Right atrium auricular region (tissue), 2 donors: ENCODE measurements around the gene PRKCB. TPM values are rescaled to one million over a fixed set of nuclear protein-coding genes. Genes with fewer than 3 reads are reported as not detected.

ENCODE experiments used
- DNase-seq: peaks from one replicate; pipeline ENCODE4 v3.0.0-alpha.2; 2019; ENCODE audit warnings: low spot score
- H3K27ac ChIP-seq, 2 donors: fragments of 200-600 bp; sonication (generic); 1 replicate in 1 of 2; 2 replicates in 1 of 2; pipeline ENCODE4 v1.5.1; 2016 to 2019
- H3K27me3 ChIP-seq, 2 donors: fragments of 200-600 bp; sonication (generic); one replicate each; pipeline versions ENCODE4 v1.5.1 to v1.6.0; 2017 to 2019
- H3K36me3 ChIP-seq: fragments of 200-600 bp; sonication (generic); one replicate; pipeline ENCODE4 v1.5.1; 2016
- H3K4me1 ChIP-seq, 2 donors: fragments of 200-600 bp; sonication (generic); one replicate each; pipeline versions ENCODE4 v1.5.1 to v1.6.0; 2017 to 2019
- H3K4me3 ChIP-seq, 2 donors: fragments of 200-600 bp; sonication (generic); 1 replicate in 1 of 2; 2 replicates in 1 of 2; pipeline ENCODE4 v1.5.1; 2017 to 2019; ENCODE audit warnings: mild to moderate bottlenecking in 1 of 2, moderate library complexity in 1 of 2
- H3K9me3 ChIP-seq, 2 donors: fragments of 200-600 bp; sonication (generic); one replicate each; pipeline ENCODE4 v1.5.1; 2019
- total RNA-seq, 2 donors: library from RNA; depleted of rRNA; stranded (reverse); fragments of >200 nt; gene quantifications; one replicate each; pipeline ENCODE4 v1.1.0, GENCODE V29; 2016
- TF ChIP-seq, protein P1 (sequence below), 2 donors: fragments of 200-600 bp; sonication (generic); IDR thresholded peaks; one replicate each; pipeline ENCODE4 v1.5.1; 2019; ENCODE audit warnings: antibody characterized with exemption in 2 of 2

The PRKCB gene
- total RNA-seq, 2 donors from 2014 or later = 0.93 to 3.1 TPM

GRCh38 chr16:24075302-24075701, 239.5 kb downstream of the PRKCB start:
- H3K4me1 ChIP-seq = no peaks in the 10 kb centered on the region
- no peak for DNase-seq
- H3K27me3 ChIP-seq = no peaks in the 10 kb centered on the region
- H3K9me3 ChIP-seq = no peaks in the 10 kb centered on the region
- H3K4me3 ChIP-seq = no peak overlapping the region
- TF ChIP-seq, protein P1, sequence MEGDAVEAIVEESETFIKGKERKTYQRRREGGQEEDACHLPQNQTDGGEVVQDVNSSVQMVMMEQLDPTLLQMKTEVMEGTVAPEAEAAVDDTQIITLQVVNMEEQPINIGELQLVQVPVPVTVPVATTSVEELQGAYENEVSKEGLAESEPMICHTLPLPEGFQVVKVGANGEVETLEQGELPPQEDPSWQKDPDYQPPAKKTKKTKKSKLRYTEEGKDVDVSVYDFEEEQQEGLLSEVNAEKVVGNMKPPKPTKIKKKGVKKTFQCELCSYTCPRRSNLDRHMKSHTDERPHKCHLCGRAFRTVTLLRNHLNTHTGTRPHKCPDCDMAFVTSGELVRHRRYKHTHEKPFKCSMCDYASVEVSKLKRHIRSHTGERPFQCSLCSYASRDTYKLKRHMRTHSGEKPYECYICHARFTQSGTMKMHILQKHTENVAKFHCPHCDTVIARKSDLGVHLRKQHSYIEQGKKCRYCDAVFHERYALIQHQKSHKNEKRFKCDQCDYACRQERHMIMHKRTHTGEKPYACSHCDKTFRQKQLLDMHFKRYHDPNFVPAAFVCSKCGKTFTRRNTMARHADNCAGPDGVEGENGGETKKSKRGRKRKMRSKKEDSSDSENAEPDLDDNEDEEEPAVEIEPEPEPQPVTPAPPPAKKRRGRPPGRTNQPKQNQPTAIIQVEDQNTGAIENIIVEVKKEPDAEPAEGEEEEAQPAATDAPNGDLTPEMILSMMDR (IDR thresholded peaks at IDR 0.05) = no peak
- H3K27ac ChIP-seq = no peak overlapping the region
- H3K36me3 ChIP-seq = no peaks in the 10 kb centered on the region

DNA sequence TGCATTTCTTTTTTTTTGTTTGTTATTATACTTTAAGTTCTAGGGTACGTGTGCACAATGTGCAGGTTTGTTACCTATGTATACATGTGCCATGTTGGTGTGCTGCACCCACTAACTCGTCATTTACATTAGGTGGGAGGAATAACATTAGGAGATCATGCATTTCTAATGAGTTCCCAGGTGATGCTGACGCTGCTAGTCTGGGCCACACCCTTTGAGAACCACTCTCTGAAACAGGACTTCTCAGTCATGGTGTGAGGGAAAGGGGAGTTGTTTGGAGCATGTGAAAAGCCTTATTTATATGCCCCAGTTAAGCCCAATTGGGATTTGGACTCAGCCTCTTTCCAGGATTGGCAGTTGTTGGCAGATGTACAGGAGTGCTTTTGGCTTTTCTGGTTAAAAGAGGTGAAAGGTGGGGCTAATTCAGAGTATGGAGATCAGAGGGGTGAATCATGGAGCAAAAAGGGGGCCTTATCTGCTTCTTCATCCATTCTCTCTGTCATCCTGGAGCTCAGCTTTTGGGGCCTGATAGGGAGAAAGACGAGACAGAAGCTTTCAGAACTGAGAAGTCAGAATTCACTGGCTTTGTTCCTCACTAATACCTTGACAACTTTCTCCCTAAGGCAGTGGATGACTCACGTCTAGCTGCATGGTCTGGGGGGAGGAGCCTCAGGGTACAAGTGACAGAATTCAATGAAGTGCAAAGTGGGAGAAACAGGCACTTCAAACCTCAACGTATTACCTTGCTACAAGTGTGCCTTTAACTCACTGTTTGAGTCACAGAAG, 240.3 kb downstream of the PRKCB start:
- Histone ChIP-seq H3K9me3 (no peaks in the 10 kb centered on the region), H3K27ac (no peak overlapping the region), H3K4me1 (no peaks in the 10 kb centered on the region), H3K4me3 (no peak overlapping the region), H3K36me3 (no peaks in the 10 kb centered on the region), H3K27me3 (no peaks in the 10 kb centered on the region)
- DNase-seq = peak; percentile 1
- TF ChIP-seq, protein P1 (IDR thresholded peaks at IDR 0.05) = no peak

DNA sequence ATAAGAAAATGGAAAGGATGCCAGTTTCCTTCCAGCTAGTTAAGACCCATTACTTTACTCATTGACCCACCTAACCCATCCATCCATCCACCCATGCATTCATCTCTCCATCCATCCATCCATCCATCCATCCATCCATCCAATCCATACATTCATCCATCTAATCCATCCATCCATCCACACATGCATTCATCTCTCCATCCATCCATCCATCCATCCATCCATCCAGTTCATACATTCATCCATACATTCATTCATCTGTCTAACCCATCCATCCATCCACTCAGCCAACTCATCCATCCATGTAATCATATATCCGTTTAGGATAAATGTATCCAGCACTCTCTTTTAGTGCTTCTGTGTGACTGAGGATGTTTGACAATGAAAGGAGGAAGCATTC, 241.5 kb downstream of the PRKCB start:
- Histone ChIP-seq H3K4me1 (no peaks in the 10 kb centered on the region), H3K27me3 (no peaks in the 10 kb centered on the region), H3K36me3 (no peaks in the 10 kb centered on the region), H3K4me3 (no peak overlapping the region), H3K27ac (no peak overlapping the region), H3K9me3 (no peaks in the 10 kb centered on the region)
- TF ChIP-seq, protein P1 (IDR thresholded peaks at IDR 0.05) = no peak
- DNase-seq = no peak

DNA sequence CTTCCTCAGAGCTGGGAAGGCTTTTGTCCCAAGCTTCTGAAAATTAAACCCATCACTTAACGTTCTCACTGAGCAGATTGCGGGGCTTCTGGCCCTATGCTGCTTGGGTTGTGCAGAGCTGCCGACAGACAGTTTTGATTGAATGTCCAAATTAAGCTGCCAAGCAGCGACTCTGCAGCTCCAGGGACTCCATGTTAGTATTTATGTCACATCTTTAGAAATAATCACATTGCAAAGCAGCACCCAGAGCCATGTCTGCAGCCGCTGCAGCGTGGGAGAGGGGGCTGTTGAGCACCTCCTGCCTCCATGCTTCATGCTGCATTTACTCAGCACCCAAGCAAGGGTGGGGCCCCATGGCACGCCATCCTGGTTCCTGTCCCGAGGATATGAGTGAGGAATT, 242.2 kb downstream of the PRKCB start:
- no peaks in the 10 kb centered on the region for H3K4me1 ChIP-seq
- H3K27me3 ChIP-seq = no peaks in the 10 kb centered on the region
- TF ChIP-seq, protein P1 (IDR thresholded peaks at IDR 0.05) = no peak
- H3K36me3 ChIP-seq = no peaks in the 10 kb centered on the region
- no peaks in the 10 kb centered on the region for H3K9me3 ChIP-seq
- no peak overlapping the region for H3K27ac ChIP-seq
- no peak overlapping the region for H3K4me3 ChIP-seq
- DNase-seq = no peak

DNA sequence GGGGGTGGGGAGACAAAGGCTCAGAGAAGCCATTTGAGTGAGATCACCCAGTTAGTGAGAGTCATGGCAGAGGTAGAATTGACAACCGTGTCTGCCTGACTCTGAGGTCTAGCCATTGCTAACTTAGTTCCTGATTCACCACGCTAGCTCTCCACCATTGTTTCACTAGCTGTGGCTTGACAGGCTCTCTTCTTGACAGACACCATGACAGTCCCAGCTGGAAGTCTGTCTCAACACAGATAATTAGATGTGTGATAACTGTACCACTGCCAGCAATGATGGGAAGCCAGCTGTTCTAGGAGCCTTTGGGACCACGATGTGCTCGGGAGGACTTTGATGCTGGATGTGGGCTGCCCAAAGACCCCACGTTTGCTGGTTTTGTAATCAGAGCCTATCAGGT, 249.9 kb downstream of the PRKCB start:
- Histone ChIP-seq H3K27me3 (no peaks in the 10 kb centered on the region), H3K9me3 (peaks cover 0 to 5% of the 10 kb centered on the region in 2 donors), H3K4me3 (no peak overlapping the region), H3K36me3 (no peaks in the 10 kb centered on the region), H3K27ac (no peak overlapping the region), H3K4me1 (no peaks in the 10 kb centered on the region)
- no peak for DNase-seq
- TF ChIP-seq, protein P1 (IDR thresholded peaks at IDR 0.05) = no peak
